GM18861 (cell line): ENCODE measurements around the gene DDX31.

ENCODE experiments used
- ATAC-seq: cut with Tn5 transposase; IDR thresholded peaks from one replicate; pipeline ENCODE4 v1.9.1; 2021; ENCODE audit not compliant: unreplicated experiment

Gene DDX31

GRCh38 chr9:132597073-132597775 is 72.6 kb downstream of the DDX31 start:
- ATAC-seq = no peak

DNA sequence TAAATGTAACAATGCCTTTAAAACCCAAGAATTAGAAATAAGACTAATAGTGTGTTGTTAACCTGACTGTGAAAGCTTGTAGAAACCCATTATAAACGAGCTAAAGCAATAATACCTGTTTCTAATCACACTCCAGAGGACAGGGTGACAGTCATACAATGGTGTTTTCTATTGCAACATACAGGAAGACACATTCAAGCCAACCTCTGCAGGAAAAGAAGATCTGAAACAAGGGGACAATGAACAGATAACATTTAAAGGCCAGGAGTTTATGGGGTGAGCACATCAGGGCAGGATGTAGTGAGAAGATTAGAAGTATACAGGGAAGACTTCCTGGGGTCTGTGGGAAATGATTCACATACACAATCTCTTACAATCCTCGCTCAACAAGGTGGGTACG is 73.6 kb downstream of the DDX31 start:
- ATAC-seq = no peak

GRCh38 chr9:132595319-132595718 is 74.5 kb downstream of the DDX31 start:
- ATAC-seq = no peak

GRCh38 chr9:132594412-132594811 is 75.4 kb downstream of the DDX31 start:
- no peak for ATAC-seq

GRCh38 chr9:132592451-132592850 is 77.3 kb downstream of the DDX31 start:
- no peak for ATAC-seq

- no peak for ATAC-seq
These were observed 78.0 kb downstream of the DDX31 start for GRCh38 chr9:132591751-132592314.

DNA sequence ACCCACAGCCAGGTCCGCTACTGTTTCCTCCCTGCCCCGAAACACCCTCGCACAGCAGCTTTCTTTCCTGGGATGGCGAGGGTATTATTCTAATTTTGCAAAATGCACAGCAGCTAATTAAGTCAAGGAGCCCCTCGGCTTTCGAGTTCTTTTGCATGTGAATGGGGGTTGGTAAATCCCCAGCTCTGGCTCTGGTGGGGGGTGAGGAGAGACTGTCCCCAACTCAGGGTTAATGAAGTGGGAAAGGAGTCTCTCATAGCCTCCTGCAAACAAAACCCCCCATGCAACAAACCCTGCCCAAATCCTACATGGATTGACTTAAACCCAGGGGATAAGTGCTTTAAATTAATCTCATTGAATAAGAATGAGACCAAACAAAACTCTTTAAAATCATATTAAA is 78.5 kb downstream of the DDX31 start:
- no peak for ATAC-seq

GRCh38 chr9:132590318-132591182 is 79.2 kb downstream of the DDX31 start:
- no peak for ATAC-seq

DNA sequence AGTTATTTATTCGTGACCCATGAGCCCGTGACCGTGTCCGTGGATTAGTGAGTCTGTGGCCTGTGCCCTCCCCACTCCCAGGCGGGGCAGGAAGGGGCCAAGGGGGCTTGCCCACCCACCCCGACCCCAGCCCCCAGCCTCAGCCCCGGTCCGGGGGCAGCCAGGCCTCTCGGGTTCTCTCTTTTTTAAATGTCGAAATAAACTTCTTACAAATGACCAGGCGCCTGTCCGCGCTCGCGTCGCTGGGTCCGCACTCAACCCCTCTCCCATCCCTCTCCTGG is 79.8 kb downstream of the DDX31 start:
- ATAC-seq = no peak

GRCh38 chr9:132589148-132590036 is 80.4 kb downstream of the DDX31 start:
- no peak for ATAC-seq

DNA sequence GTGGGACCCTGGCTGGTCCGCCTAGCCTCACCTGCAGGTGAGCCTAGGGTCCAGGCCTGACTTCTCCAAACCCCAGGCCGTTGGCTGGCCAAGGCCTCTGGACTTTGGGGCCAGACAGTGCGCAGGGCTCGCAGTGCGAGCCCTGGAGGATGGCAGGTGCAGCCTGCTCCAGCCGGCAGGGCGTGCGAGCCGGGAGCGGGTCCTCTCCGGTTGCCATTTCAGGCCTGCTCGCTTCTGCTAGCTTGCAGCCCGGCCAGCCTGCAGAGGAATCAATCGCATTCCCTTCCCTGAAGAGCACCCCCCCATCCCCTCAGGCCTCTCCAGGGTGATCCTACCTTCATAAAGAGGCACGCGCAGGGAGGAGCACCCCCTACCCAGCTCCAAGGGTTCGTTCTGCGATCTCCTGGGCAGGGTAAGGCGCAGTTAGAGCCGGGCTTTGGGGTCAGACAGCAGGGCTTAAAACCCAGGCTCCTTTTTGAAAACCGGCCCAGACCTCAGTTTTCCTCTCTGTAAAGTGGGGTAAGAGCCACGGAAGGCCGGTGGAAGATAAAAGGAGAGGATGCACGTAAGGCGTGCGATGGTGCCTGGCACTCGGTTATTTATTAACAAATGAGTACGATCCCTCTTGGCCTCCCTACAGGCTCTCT is 81.2 kb downstream of the DDX31 start:
- no peak for ATAC-seq

- ATAC-seq = no peak
These were observed 81.7 kb downstream of the DDX31 start for GRCh38 chr9:132588098-132588497.

GRCh38 chr9:132587592-132587955 is 82.2 kb downstream of the DDX31 start:
- no peak for ATAC-seq

DNA sequence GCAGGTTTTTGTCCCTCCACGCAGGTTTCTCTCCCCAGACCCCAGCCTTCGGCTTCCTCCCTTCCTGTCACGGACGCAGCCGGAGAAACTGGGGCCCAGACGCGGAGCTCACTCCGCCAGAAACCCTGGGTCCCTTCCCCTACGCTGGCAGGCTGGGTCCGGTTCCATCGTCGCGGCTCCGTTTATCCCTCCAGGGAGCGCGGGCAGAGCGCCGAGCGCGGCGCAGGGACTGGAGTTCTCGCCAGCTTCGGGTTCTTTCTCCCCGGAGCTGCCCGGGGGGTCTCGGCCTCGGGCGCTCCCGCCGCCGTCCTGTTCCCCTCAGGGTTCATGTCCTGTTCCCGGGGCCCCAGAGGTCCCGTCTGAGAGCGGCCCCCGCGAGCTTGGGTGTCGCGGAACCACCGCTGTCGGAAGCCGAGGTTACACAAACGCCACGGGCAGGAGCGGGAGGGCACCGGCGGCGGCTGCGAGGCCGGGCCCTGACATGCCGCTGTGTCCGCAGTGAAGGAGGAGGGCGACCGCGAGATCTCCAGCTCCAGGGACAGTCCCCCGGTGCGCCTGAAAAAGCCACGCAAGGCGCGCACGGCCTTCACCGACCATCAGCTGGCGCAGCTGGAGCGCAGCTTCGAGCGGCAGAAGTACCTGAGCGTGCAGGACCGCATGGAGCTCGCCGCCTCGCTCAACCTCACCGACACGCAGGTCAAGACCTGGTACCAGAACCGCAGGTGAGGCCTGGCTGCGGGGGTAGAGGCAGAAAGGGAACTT is 82.8 kb downstream of the DDX31 start:
- ATAC-seq = no peak

- no peak for ATAC-seq
These were observed 83.6 kb downstream of the DDX31 start for GRCh38 chr9:132585954-132586829.

GRCh38 chr9:132584601-132585560 is 84.9 kb downstream of the DDX31 start:
- ATAC-seq = no peak

DNA sequence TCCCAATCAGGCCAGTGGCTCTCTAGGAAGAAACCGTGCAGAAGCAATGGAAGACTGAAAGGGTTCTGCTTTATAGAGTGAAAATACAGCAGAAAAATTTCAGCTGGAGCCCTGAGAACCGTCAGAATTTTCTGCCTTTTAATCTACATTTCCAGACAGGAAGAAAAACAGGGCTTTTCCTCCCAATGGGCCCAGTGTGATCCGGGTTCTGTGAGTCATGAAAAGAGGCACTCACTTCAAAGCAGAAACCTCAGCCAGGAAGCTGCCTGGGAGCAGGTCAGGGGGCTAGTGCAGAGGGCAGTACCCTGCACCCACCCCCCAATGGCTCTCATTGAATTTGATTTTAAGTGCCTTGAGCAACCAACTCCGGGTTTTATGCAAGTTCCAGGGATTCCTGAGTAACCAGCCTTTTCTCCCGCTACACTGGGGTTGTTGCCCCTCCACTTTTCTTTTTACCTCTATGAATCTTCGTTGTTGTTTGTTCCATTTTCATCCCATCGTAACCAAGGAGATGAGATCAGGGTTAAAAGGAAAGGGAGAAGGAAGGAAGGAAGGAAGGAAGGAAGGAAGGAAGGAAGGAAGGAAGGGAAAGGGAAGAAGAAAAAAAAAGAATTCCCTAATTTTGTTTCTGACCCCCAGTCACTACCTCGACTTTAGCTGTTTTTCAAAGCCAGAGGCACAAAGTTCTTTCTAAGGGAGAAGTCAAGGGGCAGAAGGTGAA is 86.0 kb downstream of the DDX31 start:
- ATAC-seq = no peak
